GM21619 (cell line): ENCODE results near the gene OPCML.

Experiments used
- ATAC-seq: cut with Tn5 transposase; IDR thresholded peaks from one replicate; pipeline ENCODE4 v1.9.1; 2021; ENCODE audit not compliant: unreplicated experiment

Gene OPCML

GRCh38 chr11:133202816-133203215 is 329.5 kb downstream of the OPCML start:
- no peak for ATAC-seq

- no peak for ATAC-seq
Observed at GRCh38 chr11:133198438-133198837, 333.9 kb downstream of the OPCML start.

- ATAC-seq, result no peak
Observed at GRCh38 chr11:133197425-133197824, 334.9 kb downstream of the OPCML start.

- no peak for ATAC-seq
Observed at GRCh38 chr11:133191931-133192330, 340.4 kb downstream of the OPCML start.

GRCh38 chr11:133181667-133182066 is 350.6 kb downstream of the OPCML start:
- no peak for ATAC-seq

GRCh38 chr11:133181066-133181465 is 351.2 kb downstream of the OPCML start:
- ATAC-seq, result no peak

GRCh38 chr11:133180201-133180600 is 352.1 kb downstream of the OPCML start:
- ATAC-seq, result no peak

GRCh38 chr11:133176748-133177147 is 355.6 kb downstream of the OPCML start:
- ATAC-seq, result no peak

GRCh38 chr11:133175103-133175502 is 357.2 kb downstream of the OPCML start:
- no peak for ATAC-seq

GRCh38 chr11:133173810-133174412 is 358.4 kb downstream of the OPCML start:
- no peak for ATAC-seq

- ATAC-seq, result no peak
Observed at GRCh38 chr11:133172349-133172748, 360.0 kb downstream of the OPCML start.

- ATAC-seq, result no peak
Observed at GRCh38 chr11:133171374-133171773, 360.9 kb downstream of the OPCML start.

GRCh38 chr11:133168016-133168415 is 364.3 kb downstream of the OPCML start:
- no peak for ATAC-seq

GRCh38 chr11:133166662-133167061 is 365.6 kb downstream of the OPCML start:
- no peak for ATAC-seq

- ATAC-seq, result no peak
Observed at GRCh38 chr11:133164986-133165385, 367.3 kb downstream of the OPCML start.

- peak; percentile 79 for ATAC-seq
Observed at GRCh38 chr11:133163463-133164419, 368.6 kb downstream of the OPCML start.

- ATAC-seq, result no peak
Observed at GRCh38 chr11:133162227-133162626, 370.1 kb downstream of the OPCML start.

GRCh38 chr11:133160754-133161153 is 371.5 kb downstream of the OPCML start:
- no peak for ATAC-seq

GRCh38 chr11:133156986-133157745 is 375.1 kb downstream of the OPCML start:
- ATAC-seq, result no peak

GRCh38 chr11:133154781-133155180 is 377.5 kb downstream of the OPCML start:
- ATAC-seq, result no peak

GRCh38 chr11:133154076-133154475 is 378.2 kb downstream of the OPCML start:
- ATAC-seq, result no peak

GRCh38 chr11:133153031-133153430 is 379.3 kb downstream of the OPCML start:
- no peak for ATAC-seq
